DOHH2 (cell line): Measurements from ENCODE around the gene TPSAB1.

ENCODE experiments used
- H3F3A ChIP-seq: fragments of 200-600 bp; sonication (generic), shearing (Covaris generic); 2 replicates; pipeline ENCODE4 v1.6.0; 2016; ENCODE audit warnings: antibody characterized with exemption, mild to moderate bottlenecking; ENCODE audit not compliant: control insufficient read depth, insufficient read depth
- H3K27ac ChIP-seq: fragments of 200-600 bp; sonication (generic); 2 replicates; pipeline ENCODE4 v1.5.1; 2014; ENCODE audit warnings: low read depth, mild to moderate bottlenecking, low read length, moderate library complexity
- H3K27me3 ChIP-seq: fragments of 200-600 bp; sonication (generic); 2 replicates; pipeline ENCODE4 v1.6.1; 2014; ENCODE audit warnings: mild to moderate bottlenecking, low read length, mixed read lengths; ENCODE audit not compliant: control insufficient read depth
- H3K36me3 ChIP-seq: fragments of 200-600 bp; sonication (generic); 2 replicates; pipeline ENCODE4 v1.6.1; 2014; ENCODE audit warnings: mild to moderate bottlenecking, low read length, moderate library complexity, mixed read lengths; ENCODE audit not compliant: control insufficient read depth
- H3K4me1 ChIP-seq: fragments of 200-600 bp; sonication (generic); 2 replicates; pipeline ENCODE4 v1.6.1; 2014; ENCODE audit warnings: mild to moderate bottlenecking, low read length, mixed read lengths; ENCODE audit not compliant: control insufficient read depth
- H3K4me2 ChIP-seq: fragments of 200-600 bp; sonication (generic); 2 replicates; pipeline ENCODE4 v1.6.0; 2014; ENCODE audit warnings: mild to moderate bottlenecking, low read length, moderate library complexity
- H3K4me3 ChIP-seq: fragments of 200-600 bp; sonication (generic); 2 replicates; pipeline ENCODE4 v1.5.1; 2014; ENCODE audit warnings: mild to moderate bottlenecking, low read length, mixed read lengths
- H3K79me2 ChIP-seq: fragments of 200-600 bp; sonication (generic); 2 replicates; pipeline ENCODE4 v1.6.1; 2014; ENCODE audit warnings: mild to moderate bottlenecking, low read length, mixed read lengths; ENCODE audit not compliant: control insufficient read depth
- H3K9me2 ChIP-seq: fragments of 200-600 bp; sonication (generic); replicated peaks from 2 replicates; pipeline ENCODE4 v1.6.1; 2014; ENCODE audit warnings: mild to moderate bottlenecking, low read length, mixed read lengths; ENCODE audit not compliant: control insufficient read depth
- H3K9me3 ChIP-seq: fragments of 200-600 bp; sonication (generic); 2 replicates; pipeline ENCODE4 v1.6.1; 2014; ENCODE audit warnings: antibody characterized with exemption, low read length, mixed read lengths; ENCODE audit not compliant: control insufficient read depth, insufficient read depth
- H4K20me1 ChIP-seq: fragments of 200-600 bp; sonication (generic); 2 replicates; pipeline ENCODE4 v1.6.0; 2014; ENCODE audit warnings: low read depth, mild to moderate bottlenecking, antibody characterized with exemption, low read length, moderate library complexity; ENCODE audit not compliant: control insufficient read depth, insufficient read depth
- EZH2phosphoT487 ChIP-seq: fragments of 200-600 bp; sonication (generic); IDR thresholded peaks from 2 replicates; pipeline ENCODE4 v1.6.1; 2017; ENCODE audit warnings: borderline replicate concordance, mild to moderate bottlenecking, antibody characterized with exemption, low read length, moderate library complexity, mixed read lengths
- TF ChIP-seq, protein P1 (sequence below): fragments of 200-600 bp; sonication (generic); IDR thresholded peaks from one replicate; pipeline ENCODE4 v1.5.1; 2014; ENCODE audit warnings: antibody characterized with exemption, mild to moderate bottlenecking, low read depth, low read length; ENCODE audit not compliant: poor library complexity, severe bottlenecking

Gene TPSAB1

DNA sequence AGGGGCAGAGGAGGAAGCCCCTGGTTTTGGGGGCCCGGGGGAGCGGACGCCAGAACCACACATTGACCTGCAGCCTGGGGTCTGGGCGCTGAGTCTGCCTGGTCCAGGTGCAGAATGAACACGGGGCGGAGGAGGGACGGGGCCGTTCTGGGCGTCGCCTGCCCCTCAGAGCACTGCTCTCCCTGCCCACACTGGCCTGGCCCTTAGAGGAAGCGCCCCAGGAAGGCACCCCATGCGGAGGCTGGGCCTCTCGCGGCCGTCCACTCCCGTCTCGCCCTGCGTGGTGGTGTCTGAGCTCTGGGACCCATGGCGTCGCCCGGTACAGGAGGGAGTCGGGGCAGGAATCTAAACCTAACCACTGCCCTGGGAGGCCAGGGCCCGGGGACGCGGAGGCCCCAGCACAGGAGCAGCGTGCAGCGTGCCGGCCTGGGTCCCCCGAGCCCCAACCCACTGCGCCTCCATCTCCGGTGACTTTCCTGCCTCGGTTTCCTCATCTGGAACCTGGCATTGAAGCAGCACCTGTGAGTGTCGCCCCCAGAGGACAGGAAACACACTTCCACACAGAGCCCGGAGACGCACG, 19.7 kb downstream of the TPSAB1 start:
- TF ChIP-seq, protein P1, sequence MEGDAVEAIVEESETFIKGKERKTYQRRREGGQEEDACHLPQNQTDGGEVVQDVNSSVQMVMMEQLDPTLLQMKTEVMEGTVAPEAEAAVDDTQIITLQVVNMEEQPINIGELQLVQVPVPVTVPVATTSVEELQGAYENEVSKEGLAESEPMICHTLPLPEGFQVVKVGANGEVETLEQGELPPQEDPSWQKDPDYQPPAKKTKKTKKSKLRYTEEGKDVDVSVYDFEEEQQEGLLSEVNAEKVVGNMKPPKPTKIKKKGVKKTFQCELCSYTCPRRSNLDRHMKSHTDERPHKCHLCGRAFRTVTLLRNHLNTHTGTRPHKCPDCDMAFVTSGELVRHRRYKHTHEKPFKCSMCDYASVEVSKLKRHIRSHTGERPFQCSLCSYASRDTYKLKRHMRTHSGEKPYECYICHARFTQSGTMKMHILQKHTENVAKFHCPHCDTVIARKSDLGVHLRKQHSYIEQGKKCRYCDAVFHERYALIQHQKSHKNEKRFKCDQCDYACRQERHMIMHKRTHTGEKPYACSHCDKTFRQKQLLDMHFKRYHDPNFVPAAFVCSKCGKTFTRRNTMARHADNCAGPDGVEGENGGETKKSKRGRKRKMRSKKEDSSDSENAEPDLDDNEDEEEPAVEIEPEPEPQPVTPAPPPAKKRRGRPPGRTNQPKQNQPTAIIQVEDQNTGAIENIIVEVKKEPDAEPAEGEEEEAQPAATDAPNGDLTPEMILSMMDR, result no peak
- no peak for TF ChIP-seq EZH2phosphoT487
- Histone ChIP-seq H3K27ac (no peak overlapping the region), H3K36me3 (no peaks in the 10 kb centered on the region), H3K27me3 (peaks cover 5% of the 10 kb centered on the region; the same call in 1 of the 2 replicates), H3K9me2 (no peaks in the 10 kb centered on the region), H3K4me1 (no peaks in the 10 kb centered on the region), H3K9me3 (peaks cover 6% of the 10 kb centered on the region; the same call in 1 of the 2 replicates), H3K4me2 (no peak overlapping the region), H3K79me2 (no peaks in the 10 kb centered on the region), H3F3A (no peaks in the 10 kb centered on the region), H3K4me3 (no peak overlapping the region), H4K20me1 (no peaks in the 10 kb centered on the region)

DNA sequence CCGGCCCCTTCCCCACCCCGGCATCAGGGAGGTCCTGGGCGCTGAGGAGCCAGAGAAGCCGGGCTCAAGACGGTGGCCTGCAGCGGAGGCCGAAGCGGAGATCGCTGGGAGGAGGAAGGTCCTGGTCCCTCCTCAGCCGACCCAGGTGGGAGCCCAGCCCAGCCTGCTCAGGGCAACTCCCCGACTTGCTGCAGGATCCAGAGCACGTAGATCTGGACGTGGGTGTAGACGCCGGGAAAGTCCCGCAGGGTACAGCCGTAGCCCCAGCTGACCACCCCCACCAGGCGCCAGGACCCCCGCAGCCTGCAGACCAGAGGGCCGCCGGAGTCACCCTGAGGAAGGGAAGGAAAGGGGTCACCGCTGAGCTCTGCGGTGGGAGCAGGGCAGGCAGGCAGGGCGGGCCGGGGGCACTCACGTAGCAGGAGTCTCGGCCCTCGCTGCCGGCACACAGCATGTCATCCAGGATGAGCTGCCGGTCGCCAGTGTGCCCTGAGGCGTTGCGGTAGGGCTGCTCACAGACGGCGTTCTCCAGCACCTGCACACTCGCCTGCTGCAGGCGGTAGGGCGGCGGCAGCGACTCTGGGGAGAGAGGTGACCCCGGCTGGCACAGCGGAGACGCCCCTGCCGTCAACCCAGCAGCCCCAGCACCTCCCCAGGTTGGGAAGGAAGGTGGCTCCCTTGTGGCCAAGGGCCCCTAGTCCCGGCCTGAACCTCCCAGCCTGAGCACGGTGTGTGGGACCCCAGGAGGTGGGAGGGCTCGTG, 20.8 kb downstream of the TPSAB1 start:
- H3K27me3 ChIP-seq, result peaks cover 5% of the 10 kb centered on the region; the same call in 1 of the 2 replicates
- no peaks in the 10 kb centered on the region for H4K20me1 ChIP-seq
- no peak overlapping the region for H3K4me3 ChIP-seq

DNA sequence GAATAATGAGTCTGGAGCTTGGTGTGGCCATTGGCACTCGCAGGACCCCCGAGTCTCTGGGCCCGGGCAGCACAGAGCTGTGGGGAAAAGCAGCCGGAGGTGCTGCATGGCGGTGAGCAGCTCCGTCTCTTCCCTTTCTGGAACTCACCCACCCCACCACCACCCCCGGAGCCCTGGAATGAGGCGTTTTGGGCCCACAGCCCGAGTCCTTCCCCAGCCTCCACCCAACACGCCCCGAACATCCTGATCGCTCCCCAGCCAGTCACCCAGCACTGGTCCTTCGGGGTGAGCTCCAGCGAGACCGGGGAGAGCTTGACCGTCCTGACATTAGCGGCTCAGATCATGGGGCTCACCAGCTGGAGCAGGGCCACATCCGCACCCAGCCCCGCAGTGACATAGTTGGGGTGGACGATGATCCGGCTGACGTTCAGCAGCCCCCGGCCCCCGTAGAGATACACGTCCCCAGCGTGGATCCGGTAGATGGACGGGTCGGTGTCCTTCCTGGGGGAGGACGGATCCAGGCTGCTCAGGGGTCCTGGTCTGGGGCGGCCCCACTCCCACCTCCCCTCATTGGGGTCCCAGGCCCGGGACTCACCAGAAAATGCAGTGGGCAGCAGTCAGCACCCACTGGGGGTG, 21.8 kb downstream of the TPSAB1 start:
- H3K4me1 ChIP-seq, result no peaks in the 10 kb centered on the region
- H4K20me1 ChIP-seq, result no peaks in the 10 kb centered on the region
- peaks cover 5% of the 10 kb centered on the region; the same call in 1 of the 2 replicates for H3K27me3 ChIP-seq
- H3K79me2 ChIP-seq, result no peaks in the 10 kb centered on the region
- H3F3A ChIP-seq, result no peaks in the 10 kb centered on the region
- no peak overlapping the region for H3K4me2 ChIP-seq
- H3K27ac ChIP-seq, result no peak overlapping the region
- no peaks in the 10 kb centered on the region for H3K9me2 ChIP-seq
- no peak for TF ChIP-seq EZH2phosphoT487
- H3K9me3 ChIP-seq, result peaks cover 6% of the 10 kb centered on the region; the same call in 1 of the 2 replicates
- no peak overlapping the region for H3K4me3 ChIP-seq
- no peaks in the 10 kb centered on the region for H3K36me3 ChIP-seq

More for the DNA sequence above, 20.8 kb downstream of the TPSAB1 start:
- Histone ChIP-seq H3K27ac (no peak overlapping the region), H3K79me2 (no peaks in the 10 kb centered on the region), H3K9me3 (peaks cover 6% of the 10 kb centered on the region; the same call in 1 of the 2 replicates), H3K4me2 (no peak overlapping the region), H3K36me3 (no peaks in the 10 kb centered on the region), H3K4me1 (no peaks in the 10 kb centered on the region), H3K9me2 (no peaks in the 10 kb centered on the region), H3F3A (no peaks in the 10 kb centered on the region)
- TF ChIP-seq, protein P1, result no peak
- no peak for TF ChIP-seq EZH2phosphoT487
